GM21619 (cell line): Measurements from ENCODE around the gene ANO3.

Experiments used
- ATAC-seq: cut with Tn5 transposase; IDR thresholded peaks from one replicate; pipeline ENCODE4 v1.9.1; 2021; ENCODE audit not compliant: unreplicated experiment

Gene ANO3

DNA sequence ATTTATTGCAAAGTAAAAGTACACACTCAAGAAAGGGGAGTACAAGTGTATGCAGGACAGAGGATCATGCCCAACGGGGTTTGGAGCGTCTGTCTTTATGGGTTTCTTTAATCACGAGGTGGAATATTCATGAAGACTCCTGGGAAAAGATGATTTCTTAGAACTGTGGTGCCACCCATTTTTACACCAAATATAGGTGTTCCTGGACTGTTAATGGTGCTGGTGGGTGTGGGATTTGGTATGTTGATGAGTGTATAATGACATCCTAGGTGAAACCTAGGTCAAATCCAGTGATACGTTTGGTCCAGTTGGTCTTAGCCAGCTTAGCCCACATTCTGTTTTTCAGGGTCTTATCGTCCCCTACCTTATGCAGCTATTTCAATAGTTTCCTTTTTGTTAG is 21.1 kb downstream of the ANO3 start:
- no peak for ATAC-seq

DNA sequence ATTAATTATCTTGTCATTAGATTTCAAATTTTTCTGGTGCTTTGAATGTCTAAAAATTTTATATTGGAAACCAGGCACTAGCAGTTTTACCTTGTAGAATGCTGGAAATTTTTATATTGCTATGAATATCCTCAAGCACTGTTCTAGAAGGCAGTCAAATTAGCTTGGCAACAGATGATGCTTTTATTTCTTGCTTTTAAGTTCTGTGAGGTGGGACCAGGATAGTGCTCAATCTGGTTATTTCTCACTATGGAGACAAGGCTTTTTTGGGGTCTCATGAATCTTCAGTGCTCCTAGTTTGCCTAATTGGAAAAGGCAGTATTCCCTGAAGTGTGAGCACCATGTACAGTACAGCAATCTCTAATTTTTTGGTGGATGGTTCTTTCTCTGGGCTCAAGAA is 27.1 kb downstream of the ANO3 start:
- ATAC-seq = no peak

DNA sequence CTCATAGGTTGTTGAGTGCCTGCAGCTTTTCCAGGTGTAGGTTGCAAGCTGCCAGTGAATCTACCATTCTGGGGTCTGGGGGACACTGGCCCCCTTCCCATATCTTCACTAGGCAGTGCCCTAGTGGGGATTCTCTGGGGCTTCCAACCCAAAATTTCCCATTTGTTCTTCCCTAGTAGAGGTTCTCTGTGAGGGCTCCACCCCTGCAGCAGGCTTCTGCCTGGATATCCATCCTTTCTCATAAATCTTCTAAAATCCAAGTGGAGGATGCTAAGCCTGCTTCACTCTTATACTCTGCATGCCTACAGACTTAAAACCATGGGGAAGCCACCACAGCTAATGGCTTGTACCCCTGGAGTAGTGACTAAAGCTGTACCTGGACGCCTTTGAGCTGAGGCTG is 33.4 kb downstream of the ANO3 start:
- ATAC-seq = no peak

DNA sequence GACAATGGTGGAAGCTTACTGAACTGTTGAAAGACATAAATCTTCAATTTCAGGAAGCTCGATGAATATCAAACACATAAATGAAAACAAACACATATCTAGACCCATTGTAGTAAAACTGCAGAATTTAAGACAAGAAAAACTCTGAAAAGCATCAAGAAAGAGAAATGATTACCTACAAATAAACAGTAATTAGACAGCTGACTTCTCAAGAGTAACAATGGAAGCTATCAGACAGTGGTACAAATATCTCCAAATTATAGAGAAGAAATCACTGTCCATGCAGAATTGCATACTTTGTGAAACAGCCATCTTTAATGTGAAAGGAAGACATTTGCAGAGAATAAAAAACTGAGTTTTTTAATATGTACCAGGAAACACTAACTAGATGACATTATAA is 45.7 kb downstream of the ANO3 start:
- no peak for ATAC-seq

DNA sequence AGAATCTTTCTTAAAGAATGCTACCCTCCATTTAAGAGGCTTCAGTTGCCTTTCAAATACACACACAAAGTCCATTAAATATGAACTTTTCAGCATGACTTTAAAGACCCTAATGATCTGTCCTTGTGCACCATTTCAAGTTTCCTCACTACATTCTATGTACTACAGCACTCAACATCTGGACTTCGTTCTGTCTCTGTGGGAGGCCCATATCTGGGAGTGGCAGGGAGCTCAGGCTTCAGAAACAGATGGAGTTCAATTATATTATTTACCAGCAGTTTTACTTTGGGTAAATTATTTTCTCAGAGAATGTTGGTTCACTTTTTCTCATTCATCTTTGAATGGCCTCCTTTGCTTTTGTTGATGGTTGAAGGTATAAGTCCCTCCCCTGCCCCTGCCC is 67.4 kb downstream of the ANO3 start:
- ATAC-seq = no peak

DNA sequence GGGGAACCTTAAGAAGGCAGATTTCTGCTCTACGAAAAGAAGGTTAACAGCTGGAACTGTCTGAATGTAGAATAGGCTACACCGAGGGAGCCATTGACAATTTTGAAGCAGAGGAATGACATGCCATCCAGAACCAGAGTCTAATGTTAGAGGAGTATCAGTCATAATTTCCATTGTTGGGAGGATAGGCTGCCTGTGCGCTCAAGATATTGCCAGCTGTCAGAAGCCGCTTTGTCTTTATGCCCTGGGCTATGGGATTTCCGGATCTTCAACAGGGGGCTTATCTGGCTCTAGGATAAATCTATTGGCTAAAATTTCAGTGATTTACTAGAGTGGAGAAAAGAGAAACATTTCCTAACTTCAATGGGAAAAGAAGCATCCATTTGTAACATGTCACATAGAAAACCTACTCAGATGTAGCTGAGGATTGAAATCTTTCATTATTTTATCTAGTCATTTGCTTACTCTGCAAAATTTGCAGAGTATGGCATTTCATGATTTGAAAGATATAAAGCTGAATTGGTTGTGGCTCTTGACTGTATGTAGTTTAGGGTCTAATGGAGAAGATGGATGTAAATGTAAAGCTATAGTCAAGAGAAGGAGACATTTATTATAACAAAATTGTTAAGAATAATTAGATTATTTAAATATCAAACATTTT is 78.9 kb downstream of the ANO3 start:
- no peak for ATAC-seq

DNA sequence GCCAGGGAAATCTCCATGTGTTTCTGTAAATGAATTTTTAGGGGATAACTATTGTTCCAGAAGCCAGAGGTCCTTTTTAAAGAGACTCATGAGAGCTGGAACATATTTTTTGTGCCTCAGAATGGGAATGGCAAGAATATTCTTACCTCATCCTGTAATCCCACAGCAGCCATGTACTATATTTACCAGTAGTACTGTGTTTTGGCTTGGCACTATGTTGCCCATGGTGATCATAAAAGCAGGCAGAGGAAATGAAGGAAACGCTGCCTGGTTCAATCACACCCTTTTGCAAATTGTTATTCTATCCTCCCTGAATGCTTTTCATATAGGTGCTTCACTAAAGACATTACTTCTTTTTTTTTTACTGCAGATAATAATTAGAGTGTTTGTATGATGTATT is 81.0 kb downstream of the ANO3 start:
- ATAC-seq = no peak

DNA sequence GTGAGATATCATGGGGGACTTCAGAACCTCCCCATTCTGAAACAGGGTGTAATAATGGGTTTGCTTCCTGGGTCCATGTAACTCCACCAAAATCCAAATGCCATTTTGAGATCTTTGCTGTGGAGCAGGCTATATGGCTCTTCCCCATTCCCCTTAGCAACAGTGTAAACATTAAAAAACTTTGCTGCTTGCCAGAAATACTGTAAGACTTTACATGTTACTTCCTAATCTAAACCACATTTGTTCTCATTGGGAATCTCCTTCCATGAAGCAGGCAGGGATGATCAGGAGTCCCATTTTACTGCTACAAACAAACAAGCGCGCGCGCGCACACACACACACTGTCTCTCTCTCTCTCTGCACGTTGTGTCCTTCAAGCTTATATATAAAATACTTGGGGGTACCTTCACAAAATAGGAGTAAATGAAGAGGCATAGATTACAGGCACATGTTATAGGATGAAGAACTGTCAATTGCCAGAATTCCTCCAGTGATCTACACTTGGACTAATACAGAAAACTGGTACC is 86.5 kb downstream of the ANO3 start:
- no peak for ATAC-seq

DNA sequence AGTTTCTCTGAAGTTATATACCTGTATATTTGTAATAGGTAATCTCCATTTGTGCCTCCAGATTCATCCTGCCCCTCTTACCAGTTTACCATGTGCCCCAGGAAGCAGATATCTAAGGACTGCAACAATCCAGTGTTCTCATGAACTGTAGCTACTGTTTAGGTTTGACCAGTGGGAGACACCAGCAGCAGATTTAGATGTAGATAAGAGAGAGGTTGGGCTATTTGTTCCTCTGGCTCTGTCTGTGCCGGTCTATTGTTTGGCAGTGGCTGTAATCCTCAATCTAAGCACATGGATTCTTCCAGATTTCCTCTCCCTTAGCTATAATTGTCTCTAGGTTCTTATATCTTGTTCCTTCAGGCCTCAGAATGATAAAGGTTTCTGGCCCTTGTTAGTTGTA is 88.4 kb downstream of the ANO3 start:
- no peak for ATAC-seq

DNA sequence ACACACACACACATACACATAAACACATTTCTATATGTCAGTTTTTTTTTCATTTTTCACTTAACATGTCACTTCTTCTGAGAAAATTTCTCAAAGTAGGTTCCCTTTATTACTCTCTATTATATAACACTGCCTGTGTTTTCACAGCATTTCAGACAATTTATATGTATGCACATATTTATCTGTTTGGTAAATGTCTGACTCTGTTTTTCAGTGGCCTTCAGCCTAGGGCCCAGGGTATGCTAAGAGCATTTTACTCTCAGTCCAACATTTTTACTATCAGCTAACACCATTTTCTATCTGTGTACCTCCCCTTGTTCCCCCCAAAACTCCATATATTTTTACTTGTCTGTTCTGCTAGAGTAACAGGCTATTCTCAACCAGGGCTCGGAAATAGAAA is 92.3 kb downstream of the ANO3 start:
- no peak for ATAC-seq

DNA sequence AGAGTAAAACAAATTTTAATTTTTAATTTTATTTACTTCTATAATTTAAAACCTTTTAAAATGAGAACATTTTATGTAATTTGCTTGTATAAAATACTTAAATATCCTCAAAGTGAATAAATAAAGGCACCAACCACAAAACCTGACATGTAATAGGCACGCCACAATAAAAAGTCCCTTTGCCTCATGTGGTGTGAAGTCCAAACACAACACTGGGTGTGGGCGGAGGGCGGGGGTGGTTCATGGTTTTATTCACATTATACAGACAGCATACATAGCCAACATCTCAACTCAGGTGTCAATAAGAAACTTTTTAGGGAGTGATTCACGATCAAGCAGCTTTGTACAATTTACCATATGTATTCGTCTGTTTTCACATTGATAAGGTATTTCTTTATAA is 107.9 kb downstream of the ANO3 start:
- no peak for ATAC-seq

DNA sequence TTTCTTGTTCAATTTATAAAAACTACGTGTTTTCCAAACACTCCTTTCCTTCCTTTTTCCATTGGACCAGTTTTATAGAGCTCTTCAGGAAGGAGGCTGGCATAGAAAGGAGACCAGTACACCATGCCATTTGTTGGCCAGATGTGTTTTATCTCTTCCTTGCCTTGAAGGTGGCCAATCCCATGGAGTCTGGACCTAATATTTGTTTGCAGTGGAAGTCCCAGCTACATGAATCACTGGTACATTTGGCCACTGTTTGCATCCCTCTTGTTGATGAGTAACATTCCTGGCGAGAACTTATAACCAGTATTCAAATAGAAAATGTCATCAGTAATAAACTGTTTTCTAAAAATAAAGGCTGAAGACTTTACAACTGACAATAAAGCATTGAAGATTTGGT is 110.2 kb downstream of the ANO3 start:
- no peak for ATAC-seq

DNA sequence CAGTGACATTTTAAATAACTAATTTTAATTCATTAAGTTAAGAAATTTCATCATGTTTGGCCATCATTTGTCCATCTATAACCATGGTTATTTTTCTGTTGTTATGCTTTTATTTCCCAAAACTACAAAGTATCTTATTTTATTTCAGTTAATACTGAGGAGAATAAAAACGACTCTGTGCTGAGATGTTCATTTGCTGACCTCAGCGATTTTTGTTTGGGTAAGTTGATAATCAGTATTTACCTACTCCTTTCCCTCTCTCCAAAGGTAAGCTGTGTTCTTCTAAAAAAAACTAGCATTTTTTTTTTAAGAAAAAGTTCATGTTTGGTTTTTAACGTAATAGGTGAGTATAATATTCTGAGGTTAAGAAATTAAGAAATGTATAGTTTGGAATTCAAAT is 111.7 kb downstream of the ANO3 start:
- ATAC-seq = no peak

DNA sequence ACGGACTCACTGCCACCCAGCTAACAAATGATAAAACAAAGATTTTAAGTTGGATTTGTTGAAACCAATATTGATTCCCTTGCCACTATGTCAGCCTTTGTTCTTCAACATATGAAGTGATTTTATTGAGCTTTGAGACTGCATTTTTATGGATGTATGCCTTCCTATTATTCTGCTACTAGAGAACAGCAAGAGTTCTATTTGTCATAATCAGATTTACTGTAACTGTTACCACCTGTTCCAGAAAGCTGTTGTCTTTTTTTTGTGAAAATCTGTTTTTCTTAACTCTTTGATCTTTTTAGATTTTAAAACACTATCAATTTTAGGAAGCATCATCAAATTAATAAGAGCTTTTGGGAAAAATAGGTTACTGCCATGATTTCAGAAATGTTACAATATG is 125.7 kb downstream of the ANO3 start:
- ATAC-seq = no peak

DNA sequence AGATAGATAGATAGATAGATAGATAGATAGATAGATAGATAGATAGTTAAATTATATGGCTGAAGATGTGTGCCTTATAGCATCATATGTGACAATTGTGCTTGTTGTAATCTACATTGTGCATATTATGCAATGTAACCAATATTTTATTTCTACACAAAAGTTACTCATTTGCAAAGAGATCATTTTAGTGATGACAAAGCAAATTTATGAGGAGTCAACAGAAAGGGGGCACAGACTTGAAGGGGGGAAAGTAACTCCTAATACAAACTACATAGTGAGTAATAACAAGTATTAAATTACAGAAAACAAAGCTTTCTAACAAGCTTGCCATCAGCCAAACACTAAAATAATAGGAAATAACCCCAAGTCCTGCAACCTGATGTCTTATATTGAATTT is 133.3 kb downstream of the ANO3 start:
- ATAC-seq = no peak

DNA sequence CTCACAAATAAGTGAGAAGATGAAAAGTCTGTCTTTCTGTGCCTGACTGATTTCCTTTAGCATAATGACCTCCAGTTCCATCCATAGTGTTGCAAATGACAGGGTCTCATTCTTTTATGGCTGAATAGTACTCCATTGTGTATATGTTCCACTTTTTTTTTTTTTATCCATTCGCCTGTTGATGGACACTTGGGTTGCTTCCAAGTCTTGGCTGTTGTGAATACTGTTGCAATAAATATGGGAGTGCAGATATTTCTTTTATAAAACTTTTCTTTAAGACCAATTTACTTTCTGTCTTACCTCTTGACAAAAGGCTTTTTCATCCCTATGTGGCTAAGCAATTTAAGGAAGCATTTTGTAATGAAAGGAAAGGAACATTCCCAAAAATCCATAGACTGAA is 135.6 kb downstream of the ANO3 start:
- ATAC-seq = no peak

DNA sequence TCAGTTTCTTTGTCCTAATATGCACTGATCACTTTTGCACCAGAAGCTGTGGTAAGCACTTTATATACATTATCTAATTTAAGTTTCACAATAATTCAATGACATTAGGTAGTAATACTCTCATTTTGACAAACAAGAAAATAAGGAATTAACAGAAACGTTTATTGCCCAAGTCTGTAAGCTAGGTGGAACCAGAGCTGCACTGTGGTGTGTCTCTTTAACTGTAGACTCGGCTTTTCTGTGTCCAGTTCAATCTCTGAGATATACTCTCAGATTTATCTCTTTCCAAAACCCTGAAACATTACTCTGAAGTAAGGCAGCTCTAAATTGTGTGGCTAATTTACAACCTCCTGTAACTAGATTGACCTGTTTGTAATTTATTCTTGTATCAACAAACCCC is 139.1 kb downstream of the ANO3 start:
- ATAC-seq = no peak

DNA sequence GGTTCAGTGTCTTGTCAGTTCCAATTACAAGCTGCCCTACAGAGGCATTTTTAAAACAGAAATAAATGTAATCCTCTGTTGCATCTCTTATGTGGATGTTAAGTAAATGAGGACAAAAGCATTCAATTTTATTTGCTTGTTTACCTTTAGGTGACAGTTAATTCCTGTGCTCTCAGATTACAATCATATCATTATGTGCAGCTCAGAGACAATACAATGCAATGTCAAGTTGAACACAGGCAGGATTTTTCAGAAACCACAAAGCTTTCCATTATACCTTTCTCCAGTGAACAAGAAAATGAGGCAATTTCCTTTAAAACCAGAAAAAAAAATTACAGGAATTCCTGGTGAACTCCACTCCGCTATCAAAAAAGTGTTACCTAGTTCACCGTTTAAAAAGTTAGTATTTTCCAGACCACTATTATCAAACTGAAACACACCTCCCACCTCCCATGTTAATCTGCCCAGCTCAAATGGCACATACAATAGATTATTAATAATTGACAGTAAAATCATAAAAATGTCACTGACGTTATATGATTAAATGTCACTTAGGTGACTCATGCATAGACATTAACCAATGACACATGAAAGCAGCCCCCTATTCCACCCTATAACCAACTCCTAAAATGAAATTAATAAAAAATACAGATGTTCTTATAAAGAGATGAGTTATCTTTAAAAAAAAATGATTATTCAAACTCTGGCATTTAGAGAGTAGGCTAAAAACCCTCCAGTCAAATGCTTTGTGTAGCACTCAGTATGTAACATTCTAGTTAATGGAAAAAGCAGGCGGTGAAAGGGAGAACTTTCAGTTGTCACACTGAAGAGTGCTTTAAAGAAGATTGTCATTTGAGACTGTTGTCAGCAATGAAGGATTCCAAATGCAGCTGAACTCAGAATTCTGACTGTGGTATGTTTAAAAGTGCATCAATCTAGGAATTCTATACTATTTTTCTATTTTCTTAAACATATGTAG is 141.6 kb downstream of the ANO3 start:
- ATAC-seq = no peak

DNA sequence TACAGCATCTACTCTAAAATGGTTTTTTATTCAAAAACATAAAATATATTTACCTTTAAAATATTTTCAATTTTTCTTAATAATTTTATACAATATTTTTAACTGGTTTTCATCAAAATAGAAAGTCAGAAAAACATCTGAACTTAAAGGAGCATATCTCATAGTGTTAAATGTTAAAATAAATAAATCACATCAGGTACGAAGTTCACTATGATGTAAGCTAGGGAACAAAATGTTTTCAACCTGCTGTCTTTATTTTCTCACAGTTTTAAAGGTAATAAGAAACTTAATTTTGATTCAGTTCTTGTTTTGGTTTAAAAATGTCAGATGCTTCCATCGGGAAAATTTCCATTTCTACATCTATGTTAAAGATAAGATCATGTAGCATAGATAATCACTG is 142.5 kb downstream of the ANO3 start:
- ATAC-seq = no peak

DNA sequence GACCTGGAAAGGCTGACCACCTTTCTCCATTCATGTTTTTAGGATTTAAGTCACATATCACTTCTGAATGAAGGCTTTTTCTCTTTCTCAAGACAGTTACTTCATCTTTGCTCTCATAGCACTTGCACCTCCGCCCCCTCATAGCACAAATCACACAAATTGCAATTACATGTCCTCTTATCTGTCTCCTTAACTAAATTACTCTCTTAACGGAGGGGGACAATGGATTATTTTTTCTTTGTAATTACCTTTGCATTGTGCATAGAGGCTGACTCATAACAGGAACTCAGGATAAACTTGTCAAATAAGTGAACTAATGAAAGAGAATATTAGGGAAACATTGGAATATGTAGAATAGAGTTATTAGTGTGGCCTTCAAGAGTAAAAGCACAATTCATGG is 145.5 kb downstream of the ANO3 start:
- no peak for ATAC-seq

DNA sequence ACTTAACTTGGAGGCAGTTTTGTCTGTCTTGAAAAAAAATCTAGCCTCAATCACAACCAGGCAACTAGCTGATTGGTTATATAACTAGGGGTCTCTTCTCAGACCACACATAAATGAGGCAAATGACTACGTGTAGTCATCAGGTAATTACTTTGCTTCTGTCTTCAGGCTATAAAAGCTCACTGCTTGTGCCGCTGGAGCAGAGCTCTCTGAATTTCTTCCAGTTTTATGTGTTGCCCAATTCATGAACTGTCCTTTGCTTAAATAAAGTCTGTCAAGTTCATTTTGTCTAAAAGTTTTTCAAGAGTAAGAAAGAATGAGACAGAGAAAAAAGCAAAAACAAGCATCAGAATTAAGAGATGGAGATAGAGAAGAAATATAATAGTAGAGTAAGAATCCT is 146.8 kb downstream of the ANO3 start:
- ATAC-seq = no peak

DNA sequence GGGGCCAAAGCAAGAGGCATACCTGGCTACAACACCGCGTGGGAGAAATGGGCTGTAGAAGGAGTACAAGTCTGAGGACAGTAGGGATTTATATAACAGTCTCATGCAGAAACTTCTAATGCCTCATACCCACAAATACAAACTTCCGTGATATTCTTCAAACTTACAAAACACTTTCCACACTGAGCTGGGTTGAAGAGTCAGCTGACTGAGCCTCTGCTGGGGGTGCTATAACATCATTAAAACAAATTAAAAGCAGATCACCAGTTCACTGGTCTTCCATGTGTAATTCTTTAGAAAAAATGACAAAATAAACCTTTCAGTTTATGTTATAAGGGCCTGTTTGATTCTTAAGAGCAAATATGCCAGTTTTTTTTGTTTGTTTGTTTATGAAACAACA is 148.1 kb downstream of the ANO3 start:
- ATAC-seq = no peak
